Epithelial cell of esophagus (primary cell): ENCODE measurements around the gene B4GALNT3.

Experiments used
- DNase-seq: peaks from one replicate; pipeline ENCODE4 v3.0.0; 2010; ENCODE audit warnings: low read depth
- H3K4me3 ChIP-seq: 2 replicates; pipeline ENCODE4 v1.5.1; 2011; ENCODE audit warnings: mild to moderate bottlenecking, low read length, control low read depth
- TF ChIP-seq, protein P1 (sequence below): IDR thresholded peaks from 2 replicates; pipeline ENCODE4 v1.5.1; 2011; ENCODE audit warnings: low read depth, mild to moderate bottlenecking, low read length, control low read depth, inconsistent platforms; ENCODE audit not compliant: insufficient read depth; ENCODE audit errors: missing control alignments

The B4GALNT3 gene

DNA sequence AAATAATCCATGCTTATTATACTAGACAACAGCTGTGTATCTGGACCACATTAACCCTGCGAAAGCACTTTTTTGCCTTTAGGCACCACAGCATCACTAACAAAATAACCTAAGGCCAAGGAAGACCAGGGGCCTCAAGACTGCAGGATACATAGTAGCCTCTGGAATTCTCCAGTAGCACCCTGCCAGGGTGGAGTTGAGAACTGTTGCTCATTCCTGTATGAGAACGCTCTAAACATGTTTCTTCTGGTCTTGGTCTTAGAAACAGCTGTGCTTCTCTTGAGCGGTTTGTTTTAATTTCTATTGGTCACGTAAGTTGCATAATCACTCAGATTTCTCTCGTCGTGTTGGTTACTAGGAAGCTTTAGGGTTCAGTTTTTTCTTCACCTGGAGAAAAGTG, 7.9 kb downstream of the B4GALNT3 start:
- peak; percentile 93 for DNase-seq
- TF ChIP-seq, protein P1, sequence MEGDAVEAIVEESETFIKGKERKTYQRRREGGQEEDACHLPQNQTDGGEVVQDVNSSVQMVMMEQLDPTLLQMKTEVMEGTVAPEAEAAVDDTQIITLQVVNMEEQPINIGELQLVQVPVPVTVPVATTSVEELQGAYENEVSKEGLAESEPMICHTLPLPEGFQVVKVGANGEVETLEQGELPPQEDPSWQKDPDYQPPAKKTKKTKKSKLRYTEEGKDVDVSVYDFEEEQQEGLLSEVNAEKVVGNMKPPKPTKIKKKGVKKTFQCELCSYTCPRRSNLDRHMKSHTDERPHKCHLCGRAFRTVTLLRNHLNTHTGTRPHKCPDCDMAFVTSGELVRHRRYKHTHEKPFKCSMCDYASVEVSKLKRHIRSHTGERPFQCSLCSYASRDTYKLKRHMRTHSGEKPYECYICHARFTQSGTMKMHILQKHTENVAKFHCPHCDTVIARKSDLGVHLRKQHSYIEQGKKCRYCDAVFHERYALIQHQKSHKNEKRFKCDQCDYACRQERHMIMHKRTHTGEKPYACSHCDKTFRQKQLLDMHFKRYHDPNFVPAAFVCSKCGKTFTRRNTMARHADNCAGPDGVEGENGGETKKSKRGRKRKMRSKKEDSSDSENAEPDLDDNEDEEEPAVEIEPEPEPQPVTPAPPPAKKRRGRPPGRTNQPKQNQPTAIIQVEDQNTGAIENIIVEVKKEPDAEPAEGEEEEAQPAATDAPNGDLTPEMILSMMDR, result no peak

DNA sequence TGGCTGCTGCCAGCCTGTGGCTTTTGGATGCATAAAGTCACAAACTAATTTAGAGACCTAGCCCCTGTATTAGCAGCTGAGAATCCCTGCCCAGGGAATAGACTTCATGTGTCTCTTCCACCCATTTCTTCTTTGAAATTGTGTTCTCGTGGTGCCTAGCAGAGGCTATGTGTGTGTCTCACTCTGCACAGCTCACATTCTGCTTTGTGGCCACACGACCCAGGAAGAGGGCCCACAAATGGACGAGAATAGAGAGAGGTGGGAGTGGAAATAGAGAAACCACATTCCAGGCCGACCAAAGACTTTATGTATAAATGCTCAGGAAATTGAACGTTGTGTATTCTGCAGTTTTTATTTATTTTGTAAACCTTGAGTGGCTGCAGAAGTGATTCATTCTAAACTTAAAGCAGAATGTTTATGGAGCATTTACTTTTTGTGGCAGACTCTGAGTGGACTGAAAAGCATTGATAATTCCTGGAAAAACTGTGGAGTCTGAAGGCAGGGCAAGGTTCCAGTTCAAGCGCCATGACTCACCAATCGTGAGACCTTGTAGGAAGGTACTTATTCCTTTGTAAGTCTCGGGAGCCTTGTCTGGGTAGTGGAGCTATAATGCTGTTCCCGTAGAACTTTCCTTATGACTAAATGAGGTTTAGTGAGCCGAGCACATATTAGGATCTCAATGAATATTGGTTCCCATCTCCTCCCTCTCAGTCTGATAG, 9.1 kb downstream of the B4GALNT3 start:
- DNase-seq, result peak; percentile 63
- TF ChIP-seq, protein P1, result no peak
- H3K4me3 ChIP-seq, result no peak overlapping the region

More for the DNA sequence above, 7.9 kb downstream of the B4GALNT3 start:
- H3K4me3 ChIP-seq, result no peak overlapping the region

- DNase-seq, result no peak
- no peak overlapping the region for H3K4me3 ChIP-seq
- TF ChIP-seq, protein P1, result no peak
These were observed 10.4 kb downstream of the B4GALNT3 start for GRCh38 chr12:470133-470532.

DNA sequence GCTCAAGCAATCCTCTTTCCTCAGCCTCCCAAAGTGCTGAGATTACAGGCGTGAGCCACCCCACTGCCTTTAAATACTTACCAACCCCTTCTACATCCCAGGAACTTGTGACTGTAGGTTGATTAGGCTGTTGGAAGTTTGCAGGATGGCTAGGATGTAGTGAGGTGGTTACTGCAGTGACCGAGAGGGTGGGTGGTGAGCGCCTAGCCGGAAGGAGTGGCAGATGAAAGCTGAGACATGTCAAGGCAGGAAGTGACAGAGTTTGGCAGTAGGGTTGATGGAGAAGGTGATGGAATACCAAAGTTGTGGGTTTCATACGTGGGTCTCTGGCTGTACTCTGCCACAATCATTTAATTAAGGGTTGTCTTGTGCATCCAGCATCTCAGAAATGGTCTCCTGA, 13.5 kb downstream of the B4GALNT3 start:
- DNase-seq, result no peak
- TF ChIP-seq, protein P1, result no peak
- H3K4me3 ChIP-seq, result no peak overlapping the region

DNA sequence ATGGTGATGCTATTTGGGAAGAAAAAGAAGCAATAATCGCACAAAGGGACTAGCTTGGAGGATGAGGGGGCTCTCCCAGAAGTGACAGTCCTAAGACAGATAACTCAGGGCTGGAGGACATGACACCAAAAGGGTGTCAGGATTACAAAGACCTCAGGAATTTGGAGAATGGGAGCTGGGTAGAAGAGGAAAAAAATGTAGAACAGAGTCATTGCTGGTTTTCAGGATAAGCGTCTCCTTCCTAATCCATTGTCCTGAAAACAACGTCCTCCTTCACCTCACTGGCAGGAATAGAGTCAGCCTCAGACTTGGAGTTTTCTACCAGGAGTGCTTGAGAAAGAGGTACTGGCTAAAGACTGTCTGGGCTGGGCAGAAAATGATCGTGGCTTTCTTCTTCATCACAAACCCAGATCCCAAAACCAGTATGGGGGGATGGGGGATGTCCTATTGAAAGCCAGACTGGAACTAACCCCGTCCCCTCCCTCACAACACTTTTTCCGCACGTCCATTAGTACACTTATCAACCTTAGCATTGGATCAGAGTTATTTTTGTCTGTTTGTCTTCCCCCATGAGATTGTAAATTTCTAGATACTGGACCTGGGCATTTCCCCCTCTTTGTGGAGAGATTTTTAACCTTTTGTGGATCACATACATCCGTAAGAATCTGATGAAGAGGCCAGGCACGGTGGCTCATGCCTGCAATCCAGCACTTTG, 14.3 kb downstream of the B4GALNT3 start:
- DNase-seq, result no peak
- H3K4me3 ChIP-seq, result no peak overlapping the region
- TF ChIP-seq, protein P1, result no peak

- DNase-seq, result no peak
- TF ChIP-seq, protein P1, result no peak
- no peak overlapping the region for H3K4me3 ChIP-seq
These were observed 15.5 kb downstream of the B4GALNT3 start for GRCh38 chr12:475286-475685.

- no peak for DNase-seq
- TF ChIP-seq, protein P1, result no peak
- H3K4me3 ChIP-seq, result no peak overlapping the region
These were observed 19.4 kb downstream of the B4GALNT3 start for GRCh38 chr12:479161-479560.
